GM19455 (cell line): ENCODE results near the gene SUSD6.
"Not testable (repeated sequence)": the region's sequence is repeated elsewhere in the genome, so short reads cannot be mapped to it uniquely, and the experiment has no call there.

ENCODE experiments used
- ATAC-seq: cut with Tn5 transposase; IDR thresholded peaks from one replicate; pipeline ENCODE4 v1.9.1; 2021; ENCODE audit not compliant: unreplicated experiment

The SUSD6 gene

GRCh38 chr14:69693145-69693544 is 81.7 kb downstream of the SUSD6 start:
- ATAC-seq: no peak

- ATAC-seq: no peak
These were observed 82.7 kb downstream of the SUSD6 start for GRCh38 chr14:69693801-69694729.

DNA sequence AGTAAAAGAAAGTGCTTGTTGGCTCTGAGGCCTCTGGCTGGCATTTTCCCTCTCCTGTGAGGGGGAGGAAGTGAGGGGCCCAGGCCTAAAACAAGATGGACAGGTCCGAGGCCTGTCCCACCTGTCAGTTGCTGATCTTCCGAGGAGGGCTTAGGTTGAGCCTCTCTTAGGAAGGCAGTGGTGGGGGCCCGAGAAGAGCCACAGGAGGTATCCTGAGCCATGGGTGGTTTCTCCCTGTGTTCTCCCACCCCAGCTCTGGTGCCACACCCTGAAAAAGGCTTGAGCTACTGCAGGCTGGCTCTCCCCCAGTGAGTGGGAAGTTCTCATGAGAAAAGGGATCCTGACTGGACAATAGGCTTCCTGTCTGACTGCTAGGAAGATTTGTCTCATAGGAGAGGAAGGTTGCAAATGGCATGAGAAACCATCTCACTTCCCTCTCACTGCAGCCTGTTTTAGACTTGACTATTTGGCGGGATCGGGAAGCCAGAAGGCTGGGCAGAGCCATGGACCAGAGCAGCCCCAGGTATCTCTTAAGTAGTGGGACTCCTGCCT is 83.4 kb downstream of the SUSD6 start:
- no peak for ATAC-seq

GRCh38 chr14:69695322-69696203 is 84.2 kb downstream of the SUSD6 start:
- ATAC-seq: no peak

- ATAC-seq: no peak
These were observed 84.8 kb downstream of the SUSD6 start for GRCh38 chr14:69696204-69696527.

DNA sequence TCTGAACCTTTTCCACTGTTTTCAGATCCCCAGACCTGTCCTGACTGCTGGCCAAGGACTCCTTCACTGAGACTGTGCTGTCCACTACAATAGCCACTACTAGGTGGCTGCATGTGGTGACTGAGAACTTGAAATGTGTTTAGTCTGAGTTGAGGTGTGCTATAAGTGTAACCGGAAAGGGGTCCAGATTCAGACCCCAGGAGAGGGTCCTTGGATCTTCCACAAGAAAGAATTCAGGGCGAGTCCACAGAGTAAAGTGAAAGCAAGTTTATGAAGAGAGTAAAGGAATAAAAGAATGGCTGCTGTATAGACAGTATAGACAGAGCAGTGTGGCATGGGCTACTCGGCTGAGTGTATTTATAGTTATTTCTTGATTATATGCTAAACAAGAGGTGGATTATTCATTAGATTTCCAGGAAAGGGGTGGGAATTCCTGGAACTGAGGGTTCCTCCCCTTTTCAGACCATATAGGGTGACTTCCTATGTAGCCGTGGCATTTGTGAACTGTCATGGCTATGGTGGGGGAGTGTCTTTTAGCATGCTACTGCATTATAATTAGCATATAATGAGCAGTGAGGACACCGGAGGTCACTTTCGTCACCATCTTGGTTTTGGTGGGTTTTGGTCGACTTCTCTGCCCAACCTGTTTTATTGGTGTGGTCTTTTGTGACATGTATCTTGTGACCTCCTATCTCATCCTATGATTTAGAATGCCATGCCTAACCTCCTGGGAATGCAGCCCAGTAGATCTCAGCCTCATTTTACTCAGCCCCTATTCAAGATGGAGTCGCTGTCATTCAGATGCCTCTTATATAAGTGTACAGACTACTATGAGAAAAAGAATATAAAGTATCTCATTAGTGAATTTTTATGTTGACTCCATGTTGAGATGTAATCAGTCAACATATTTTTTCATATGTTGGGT is 85.5 kb downstream of the SUSD6 start:
- no peak for ATAC-seq

DNA sequence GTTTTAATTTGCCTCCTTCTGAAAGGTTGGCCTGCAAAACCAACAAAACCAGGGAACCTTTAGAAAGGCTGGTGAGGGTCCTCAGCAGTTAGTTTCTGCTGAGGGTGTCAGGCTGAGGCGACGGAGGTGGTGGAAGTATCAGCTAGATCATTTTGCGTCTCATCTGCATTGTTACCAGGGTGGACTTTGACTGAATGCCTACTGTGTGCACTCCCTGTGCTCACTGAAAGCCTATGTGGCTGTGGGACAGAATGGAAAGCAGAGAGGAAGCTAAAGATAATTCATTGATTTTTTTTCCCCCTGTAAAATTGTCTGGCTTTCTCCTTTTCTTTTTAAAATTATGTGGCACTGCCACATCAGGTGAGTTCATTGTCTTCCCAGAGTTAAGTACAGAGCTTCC is 87.2 kb downstream of the SUSD6 start:
- ATAC-seq: no peak

GRCh38 chr14:69699243-69699642 is 87.8 kb downstream of the SUSD6 start:
- ATAC-seq: not testable (repeated sequence)

GRCh38 chr14:69699748-69700303 is 88.4 kb downstream of the SUSD6 start:
- ATAC-seq: no peak

- no peak for ATAC-seq
These were observed 89.2 kb downstream of the SUSD6 start for GRCh38 chr14:69700575-69700974.

- ATAC-seq: no peak
These were observed 89.9 kb downstream of the SUSD6 start for GRCh38 chr14:69701291-69701690.

GRCh38 chr14:69701857-69702256 is 90.5 kb downstream of the SUSD6 start:
- no peak for ATAC-seq

GRCh38 chr14:69703047-69704039 is 91.9 kb downstream of the SUSD6 start:
- ATAC-seq: no peak

GRCh38 chr14:69704319-69704718 is 92.9 kb downstream of the SUSD6 start:
- no peak for ATAC-seq

GRCh38 chr14:69705706-69706105 is 94.3 kb downstream of the SUSD6 start:
- ATAC-seq: no peak

- no peak for ATAC-seq
These were observed 96.7 kb downstream of the SUSD6 start for GRCh38 chr14:69708049-69708448.

- ATAC-seq: no peak
These were observed 97.5 kb downstream of the SUSD6 start for GRCh38 chr14:69708586-69709560.

DNA sequence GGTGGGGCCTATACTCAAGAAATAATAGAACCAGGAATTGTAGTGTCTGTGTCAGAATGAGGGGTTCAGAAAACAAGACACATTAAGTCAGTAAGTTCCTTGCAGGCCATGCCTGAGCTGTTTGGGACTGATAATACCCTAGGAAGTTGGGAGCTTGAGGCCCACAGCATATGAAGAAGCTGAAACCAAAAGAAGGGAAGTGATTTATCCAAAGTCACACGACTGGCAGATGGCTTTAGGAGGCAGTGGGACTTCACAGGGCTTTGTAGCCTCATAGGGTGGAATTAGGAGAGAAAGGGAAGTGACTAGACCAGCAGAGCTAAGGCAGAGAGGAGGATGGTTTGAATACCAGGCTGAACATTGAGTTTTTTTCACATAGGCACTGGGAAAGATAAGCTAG is 99.0 kb downstream of the SUSD6 start:
- ATAC-seq: no peak
